ENCODE data around the gene NBAS.
"Not testable (repeated sequence)": the region's sequence is repeated elsewhere in the genome, so short reads cannot be mapped to it uniquely, and the experiment has no call there.

The NBAS gene

DNA sequence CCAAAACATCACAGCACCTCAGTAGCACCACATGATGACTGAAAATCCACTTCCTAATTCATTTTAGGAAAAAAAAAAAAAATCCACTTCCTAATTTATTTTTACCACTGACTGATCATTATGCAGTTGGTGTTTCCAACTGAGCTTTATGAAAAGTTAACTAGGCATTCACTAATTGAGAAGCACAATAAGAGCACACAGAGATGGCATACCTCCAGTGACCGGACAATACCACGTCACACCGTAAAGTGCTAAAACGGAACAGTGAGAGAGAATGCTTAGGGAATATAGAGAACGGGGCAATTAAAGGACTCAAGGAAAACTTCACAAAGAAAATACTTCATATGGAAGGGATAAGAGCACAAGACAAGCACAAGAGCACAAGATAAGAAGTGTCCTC, 212.5 kb downstream of the NBAS start:
- no peaks in the 10 kb centered on the region for H3K27me3 ChIP-seq (ENCODE audit: control insufficient read depth in 1 of 2, insufficient read depth in 2 of 2, low read length in 2 of 2)
- peaks cover 16% of the 10 kb centered on the region for H3K36me3 ChIP-seq (ENCODE audit: insufficient read depth, low read length)
- no peak overlapping the region for H3K4me3 ChIP-seq (ENCODE audit: low read depth in 1 of 2, low read length in 2 of 2)
- H3K9ac ChIP-seq (ENCODE audit: low read length) = no peak overlapping the region
- H3K4me1 ChIP-seq (ENCODE audit: insufficient read depth, low read length) = no peaks in the 10 kb centered on the region
- no peaks in the 10 kb centered on the region for H3K9me3 ChIP-seq (ENCODE audit: low read length)
- H3K27ac ChIP-seq (ENCODE audit: low read depth, low read length) = no peak overlapping the region

DNA sequence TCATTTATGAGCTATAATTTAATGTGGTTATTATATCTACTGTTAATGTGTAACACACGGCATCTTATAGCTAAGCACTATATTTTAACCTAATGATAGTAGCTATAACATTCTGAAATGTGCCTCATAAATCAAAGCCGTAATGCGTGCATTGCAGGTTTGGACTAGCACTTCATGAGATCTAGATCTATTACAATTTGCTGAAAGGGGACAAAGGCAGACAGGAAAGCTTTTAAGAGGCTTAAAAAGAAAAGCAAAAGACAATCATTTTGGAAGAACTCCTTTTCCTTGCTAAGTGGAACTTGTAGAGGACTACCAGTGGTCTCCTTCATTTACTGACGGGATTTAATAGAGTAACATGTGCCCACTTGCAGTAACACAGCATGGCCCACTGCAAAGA, 213.1 kb downstream of the NBAS start:
- H3K4me1 ChIP-seq (ENCODE audit: insufficient read depth, low read length) = no peaks in the 10 kb centered on the region
- no peak overlapping the region for H3K9ac ChIP-seq (ENCODE audit: low read length)
- H3K9me3 ChIP-seq (ENCODE audit: low read length) = no peaks in the 10 kb centered on the region
- H3K4me3 ChIP-seq (ENCODE audit: low read depth in 1 of 2, low read length in 2 of 2) = no peak overlapping the region
- peaks cover 16% of the 10 kb centered on the region for H3K36me3 ChIP-seq (ENCODE audit: insufficient read depth, low read length)
- H3K27me3 ChIP-seq (ENCODE audit: control insufficient read depth in 1 of 2, insufficient read depth in 2 of 2, low read length in 2 of 2) = no peaks in the 10 kb centered on the region
- H3K27ac ChIP-seq (ENCODE audit: low read depth, low read length) = no peak overlapping the region

DNA sequence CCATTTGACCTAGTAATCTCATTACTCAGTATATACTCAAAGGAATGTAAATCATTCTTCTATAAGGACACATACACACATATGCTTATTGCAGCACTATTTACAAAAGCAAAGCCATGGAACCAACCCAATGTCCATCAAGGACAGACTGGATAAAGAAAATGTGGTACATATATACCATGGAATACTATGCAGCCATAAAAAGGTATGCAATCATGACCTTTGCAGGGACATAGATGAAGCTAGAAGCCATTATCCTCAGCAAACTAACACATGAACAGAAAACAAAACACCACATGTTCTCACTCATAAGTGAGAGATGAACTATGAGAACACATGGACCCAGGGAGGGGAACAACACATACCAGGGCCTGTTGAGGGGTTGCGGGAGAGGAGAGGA, 214.5 kb downstream of the NBAS start:
- Histone ChIP-seq H3K36me3 (ENCODE audit: insufficient read depth, low read length) (peaks cover 4% of the 10 kb centered on the region), H3K4me3 (ENCODE audit: low read depth in 1 of 2, low read length in 2 of 2) (no peak overlapping the region), H3K4me1 (ENCODE audit: insufficient read depth, low read length) (no peaks in the 10 kb centered on the region), H3K27ac (ENCODE audit: low read depth, low read length) (no peak overlapping the region), H3K27me3 (ENCODE audit: control insufficient read depth in 1 of 2, insufficient read depth in 2 of 2, low read length in 2 of 2) (no peaks in the 10 kb centered on the region), H3K9ac (ENCODE audit: low read length) (no peak overlapping the region), H3K9me3 (ENCODE audit: low read length) (no peaks in the 10 kb centered on the region)

DNA sequence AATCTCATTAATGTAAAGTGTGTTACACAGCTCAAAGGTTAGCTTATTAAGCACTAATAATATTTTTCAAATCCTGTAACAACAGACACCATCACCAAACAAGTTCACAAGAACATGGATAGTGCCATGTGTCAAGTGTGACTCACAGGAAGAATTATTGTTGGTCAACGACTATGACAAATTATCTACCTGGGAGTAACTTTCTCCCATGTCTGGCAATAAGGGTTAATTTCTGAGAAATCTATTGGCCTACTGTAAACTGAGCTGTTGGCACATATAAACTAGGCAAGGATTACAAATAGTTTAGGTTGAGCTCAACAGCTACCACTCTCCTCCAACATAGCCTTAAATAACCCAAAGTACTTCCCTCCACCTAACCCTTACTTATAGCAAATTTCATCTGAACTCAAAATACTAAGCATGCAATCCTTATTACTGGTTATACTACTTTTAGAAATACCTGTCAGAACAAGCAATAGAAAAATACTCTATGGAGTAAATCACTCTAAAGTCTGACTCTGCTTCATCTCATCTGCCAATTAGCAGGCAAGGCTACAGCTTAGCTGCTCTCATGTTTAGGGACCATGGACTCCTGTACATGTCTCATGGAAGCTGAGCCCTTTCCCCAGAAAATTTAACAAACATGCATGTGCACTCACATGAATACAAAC, 223.0 kb downstream of the NBAS start:
- no peaks in the 10 kb centered on the region for H3K27me3 ChIP-seq (ENCODE audit: control insufficient read depth in 1 of 2, insufficient read depth in 2 of 2, low read length in 2 of 2)
- H3K4me1 ChIP-seq (ENCODE audit: insufficient read depth, low read length) = no peaks in the 10 kb centered on the region
- no peak overlapping the region for H3K4me3 ChIP-seq (ENCODE audit: low read depth in 1 of 2, low read length in 2 of 2)
- H3K9ac ChIP-seq (ENCODE audit: low read length) = no peak overlapping the region
- no peaks in the 10 kb centered on the region for H3K9me3 ChIP-seq (ENCODE audit: low read length)
- no peaks in the 10 kb centered on the region for H3K36me3 ChIP-seq (ENCODE audit: insufficient read depth, low read length)
- no peak overlapping the region for H3K27ac ChIP-seq (ENCODE audit: low read depth, low read length)

DNA sequence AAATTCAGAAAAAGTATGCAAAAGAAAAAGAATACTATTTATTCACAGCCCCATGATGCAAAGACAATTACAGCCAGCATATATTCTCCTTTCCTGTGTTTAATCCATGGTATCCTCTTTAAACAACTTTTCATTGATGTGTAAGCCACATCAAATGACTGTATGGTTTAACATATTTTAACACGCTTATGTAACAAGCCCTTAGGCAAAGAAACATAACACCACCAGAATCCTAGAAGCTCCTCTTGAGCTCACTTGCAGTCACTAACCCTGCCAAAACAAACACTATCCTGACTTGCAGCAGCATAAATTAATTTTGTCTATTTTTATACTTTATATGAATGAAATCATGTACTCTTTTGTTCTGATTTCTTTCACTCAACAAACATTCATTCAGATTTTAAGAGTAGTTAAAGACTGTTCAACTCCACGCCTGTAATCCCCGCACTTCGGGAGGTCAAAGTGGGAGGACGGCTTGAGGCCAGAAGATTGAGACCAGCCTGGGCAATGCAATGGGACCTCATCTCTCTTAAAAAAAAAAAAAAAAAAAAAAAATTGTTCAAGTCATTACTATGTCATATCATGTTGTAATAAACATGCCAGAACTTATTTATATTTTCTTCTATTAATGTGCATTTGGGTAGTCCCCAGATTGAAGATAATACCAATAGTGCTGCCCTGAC, 226.3 kb downstream of the NBAS start:
- Histone ChIP-seq H3K9me3 (ENCODE audit: low read length) (no peaks in the 10 kb centered on the region), H3K27me3 (ENCODE audit: control insufficient read depth in 1 of 2, insufficient read depth in 2 of 2, low read length in 2 of 2) (no peaks in the 10 kb centered on the region), H3K4me1 (ENCODE audit: insufficient read depth, low read length) (no peaks in the 10 kb centered on the region), H3K36me3 (ENCODE audit: insufficient read depth, low read length) (peaks cover 7% of the 10 kb centered on the region), H3K27ac (ENCODE audit: low read depth, low read length) (no peak overlapping the region), H3K9ac (ENCODE audit: low read length) (no peak overlapping the region), H3K4me3 (ENCODE audit: low read depth in 1 of 2, low read length in 2 of 2) (no peak overlapping the region)

DNA sequence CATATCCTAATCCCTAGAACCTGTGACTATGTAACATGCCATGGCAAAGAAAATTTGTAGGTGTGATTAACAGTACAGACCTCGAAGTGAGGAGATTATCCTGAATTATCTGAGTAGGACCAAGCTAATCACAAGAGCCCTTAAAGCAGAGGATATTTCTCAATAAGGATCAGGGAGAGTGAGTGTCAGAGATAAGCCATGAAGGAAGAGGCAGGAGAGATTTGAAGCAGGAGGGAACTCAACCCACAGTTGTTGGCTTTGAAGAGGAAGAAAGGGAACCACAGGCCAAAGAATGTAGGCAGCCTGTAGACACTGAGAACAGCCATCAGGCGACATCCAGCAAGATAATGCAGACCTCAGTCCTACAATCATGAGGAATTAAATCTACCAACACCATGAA, 229.3 kb downstream of the NBAS start:
- Histone ChIP-seq H3K27me3 (ENCODE audit: control insufficient read depth in 1 of 2, insufficient read depth in 2 of 2, low read length in 2 of 2) (no peaks in the 10 kb centered on the region), H3K27ac (ENCODE audit: low read depth, low read length) (no peak overlapping the region), H3K9ac (ENCODE audit: low read length) (no peak overlapping the region), H3K36me3 (ENCODE audit: insufficient read depth, low read length) (peaks cover 7% of the 10 kb centered on the region), H3K9me3 (ENCODE audit: low read length) (no peaks in the 10 kb centered on the region), H3K4me3 (ENCODE audit: low read depth in 1 of 2, low read length in 2 of 2) (no peak overlapping the region), H3K4me1 (ENCODE audit: insufficient read depth, low read length) (no peaks in the 10 kb centered on the region)

DNA sequence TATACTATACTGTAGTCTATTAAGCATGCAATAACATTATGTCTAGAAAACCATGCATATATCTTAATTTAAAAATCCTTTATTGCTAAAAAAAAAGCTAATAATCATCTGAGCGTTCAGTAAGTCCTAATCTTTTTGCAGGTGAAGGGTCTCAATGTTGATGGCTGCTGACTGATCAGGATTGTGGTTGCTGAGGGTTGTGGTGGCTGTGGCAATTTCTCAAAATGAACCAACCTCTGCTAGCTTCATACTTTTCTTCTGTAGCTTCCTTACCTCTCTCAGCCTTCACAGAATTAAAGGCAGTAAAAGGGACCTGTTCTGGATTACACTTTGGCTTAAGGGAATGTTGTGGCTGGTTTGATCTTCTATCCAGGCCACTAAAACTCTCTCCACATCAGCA, 235.8 kb downstream of the NBAS start:
- Histone ChIP-seq H3K27me3 (ENCODE audit: control insufficient read depth in 1 of 2, insufficient read depth in 2 of 2, low read length in 2 of 2) (no peaks in the 10 kb centered on the region), H3K4me3 (ENCODE audit: low read depth in 1 of 2, low read length in 2 of 2) (no peak overlapping the region), H3K4me1 (ENCODE audit: insufficient read depth, low read length) (no peaks in the 10 kb centered on the region), H3K36me3 (ENCODE audit: insufficient read depth, low read length) (peaks cover 4% of the 10 kb centered on the region), H3K9ac (ENCODE audit: low read length) (no peak overlapping the region), H3K27ac (ENCODE audit: low read depth, low read length) (no peak overlapping the region), H3K9me3 (ENCODE audit: low read length) (no peaks in the 10 kb centered on the region)

DNA sequence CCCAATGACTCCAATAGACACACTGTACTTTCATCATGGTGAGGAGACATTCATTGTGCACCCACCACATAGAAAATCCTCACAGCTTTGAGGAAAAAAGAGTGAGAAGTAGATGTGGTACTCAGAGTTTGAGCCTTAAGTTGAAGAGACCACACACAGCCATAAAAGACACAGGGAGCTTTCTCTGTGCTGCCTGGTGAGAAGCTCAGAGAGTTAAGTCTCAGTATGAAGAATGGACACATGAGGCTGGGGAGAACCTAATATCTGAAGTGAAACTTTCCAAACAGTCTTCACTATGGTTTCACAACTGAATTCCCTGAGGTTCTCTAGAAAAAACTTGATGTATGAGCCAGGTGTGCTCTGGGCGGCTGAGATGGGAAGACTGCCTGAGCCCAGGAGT, 237.9 kb downstream of the NBAS start:
- Histone ChIP-seq H3K4me3 (ENCODE audit: low read depth in 1 of 2, low read length in 2 of 2) (no peak overlapping the region), H3K4me1 (ENCODE audit: insufficient read depth, low read length) (no peaks in the 10 kb centered on the region), H3K36me3 (ENCODE audit: insufficient read depth, low read length) (no peaks in the 10 kb centered on the region), H3K27me3 (ENCODE audit: control insufficient read depth in 1 of 2, insufficient read depth in 2 of 2, low read length in 2 of 2) (no peaks in the 10 kb centered on the region), H3K9ac (ENCODE audit: low read length) (no peak overlapping the region), H3K27ac (ENCODE audit: low read depth, low read length) (no peak overlapping the region), H3K9me3 (ENCODE audit: low read length) (no peaks in the 10 kb centered on the region)

DNA sequence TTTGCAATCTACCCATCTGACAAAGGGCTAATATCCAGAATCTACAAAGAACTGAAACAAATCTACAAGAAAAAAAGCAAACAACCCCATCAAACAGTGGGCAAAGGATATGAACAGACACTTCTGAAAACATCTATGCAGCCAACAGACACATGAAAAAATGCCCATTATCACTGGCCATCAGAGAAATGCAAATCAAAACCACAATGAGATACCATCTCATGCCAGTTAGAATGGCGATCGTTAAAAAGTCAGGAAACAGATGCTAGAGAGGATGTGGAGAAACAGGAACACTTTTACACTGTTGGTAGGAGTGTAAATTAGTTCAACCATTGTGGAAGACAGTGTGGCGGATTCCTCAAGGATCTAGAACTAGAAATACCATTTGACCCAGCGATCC, 239.7 kb downstream of the NBAS start:
- not testable (repeated sequence) for H3K4me3 ChIP-seq (ENCODE audit: low read depth in 1 of 2, low read length in 2 of 2); H3K4me1 ChIP-seq (ENCODE audit: insufficient read depth, low read length); H3K9ac ChIP-seq (ENCODE audit: low read length); H3K27me3 ChIP-seq (ENCODE audit: control insufficient read depth in 1 of 2, insufficient read depth in 2 of 2, low read length in 2 of 2); H3K9me3 ChIP-seq (ENCODE audit: low read length); H3K27ac ChIP-seq (ENCODE audit: low read depth, low read length); H3K36me3 ChIP-seq (ENCODE audit: insufficient read depth, low read length)

DNA sequence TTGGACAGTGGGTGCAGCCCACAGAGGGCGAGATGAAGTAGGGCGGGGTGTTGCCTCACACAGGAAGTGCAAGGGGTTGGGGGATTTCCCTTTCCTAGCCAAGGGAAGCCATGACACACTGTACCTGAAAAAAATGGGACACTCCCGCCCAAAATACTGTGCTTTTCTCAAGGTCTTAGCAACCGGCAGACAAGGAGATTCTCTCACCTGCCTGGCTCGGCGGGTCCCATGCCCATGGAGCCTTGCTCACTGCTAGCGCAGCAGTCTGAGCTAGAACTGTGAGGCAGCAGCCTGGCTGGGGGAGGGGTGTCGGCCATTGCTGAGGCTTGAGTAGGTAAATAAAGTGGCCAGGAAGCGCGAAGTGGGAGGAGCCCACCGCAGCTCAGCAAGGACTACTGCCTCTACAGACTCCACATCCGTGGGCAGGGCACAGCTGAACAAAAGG, 244.7 kb downstream of the NBAS start:
- H3K9ac ChIP-seq (ENCODE audit: low read length) = no peak overlapping the region
- H3K27ac ChIP-seq (ENCODE audit: low read depth, low read length) = no peak overlapping the region
- no peaks in the 10 kb centered on the region for H3K9me3 ChIP-seq (ENCODE audit: low read length)
- no peaks in the 10 kb centered on the region for H3K36me3 ChIP-seq (ENCODE audit: insufficient read depth, low read length)
- no peaks in the 10 kb centered on the region for H3K27me3 ChIP-seq (ENCODE audit: control insufficient read depth in 1 of 2, insufficient read depth in 2 of 2, low read length in 2 of 2)
- no peak overlapping the region for H3K4me3 ChIP-seq (ENCODE audit: low read depth in 1 of 2, low read length in 2 of 2)
- H3K4me1 ChIP-seq (ENCODE audit: insufficient read depth, low read length) = no peaks in the 10 kb centered on the region

DNA sequence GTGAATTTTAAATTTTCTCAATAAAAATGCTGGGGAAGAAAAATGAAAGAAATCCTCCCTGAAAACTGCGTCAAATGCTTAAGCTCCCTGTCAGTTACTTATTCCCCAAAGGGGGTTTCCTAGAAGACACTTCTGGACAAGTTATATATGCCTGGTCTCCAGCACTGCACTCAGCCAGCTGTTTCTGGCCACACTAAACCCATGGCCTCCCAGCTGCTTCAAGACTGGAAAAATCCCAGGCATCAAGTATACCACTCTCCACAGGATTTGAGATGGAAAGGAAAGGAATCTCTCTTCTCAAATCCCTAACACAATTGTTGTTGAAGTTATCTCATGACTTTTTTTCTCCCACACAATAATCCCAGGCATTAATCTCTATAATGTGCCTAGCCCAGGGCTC, 245.7 kb downstream of the NBAS start:
- Histone ChIP-seq H3K4me1 (ENCODE audit: insufficient read depth, low read length) (no peaks in the 10 kb centered on the region), H3K27ac (ENCODE audit: low read depth, low read length) (no peak overlapping the region), H3K9ac (ENCODE audit: low read length) (no peak overlapping the region)

DNA sequence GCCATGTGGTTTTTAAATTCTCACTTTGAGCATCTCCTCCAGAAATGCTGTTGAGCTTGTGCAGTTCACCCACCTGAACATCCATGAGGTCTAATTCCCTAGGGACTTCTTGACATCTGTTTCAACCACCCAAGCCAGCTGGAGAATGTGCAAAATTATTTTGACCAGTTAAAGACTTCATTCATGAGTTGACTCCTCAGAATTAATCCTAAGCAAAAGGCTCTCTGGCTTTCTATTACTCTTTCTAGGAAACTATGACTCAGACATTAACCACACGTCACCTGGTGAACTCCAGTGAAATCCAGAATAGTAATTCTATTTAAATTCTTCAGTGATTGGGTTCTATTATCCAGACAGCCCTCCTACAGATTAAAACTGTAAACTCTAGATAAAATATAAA, 247.5 kb downstream of the NBAS start:
- H3K9ac ChIP-seq (ENCODE audit: low read length) = no peak overlapping the region
- no peaks in the 10 kb centered on the region for H3K27me3 ChIP-seq (ENCODE audit: control insufficient read depth in 1 of 2, insufficient read depth in 2 of 2, low read length in 2 of 2)
- no peak overlapping the region for H3K27ac ChIP-seq (ENCODE audit: low read depth, low read length)
- H3K4me1 ChIP-seq (ENCODE audit: insufficient read depth, low read length) = no peaks in the 10 kb centered on the region
- no peaks in the 10 kb centered on the region for H3K9me3 ChIP-seq (ENCODE audit: low read length)
- H3K36me3 ChIP-seq (ENCODE audit: insufficient read depth, low read length) = no peaks in the 10 kb centered on the region
- H3K4me3 ChIP-seq (ENCODE audit: low read depth in 1 of 2, low read length in 2 of 2) = no peak overlapping the region

More for the DNA sequence above, 245.7 kb downstream of the NBAS start:
- H3K4me3 ChIP-seq (ENCODE audit: low read depth in 1 of 2, low read length in 2 of 2) = no peak overlapping the region
- no peaks in the 10 kb centered on the region for H3K36me3 ChIP-seq (ENCODE audit: insufficient read depth, low read length)
- no peaks in the 10 kb centered on the region for H3K27me3 ChIP-seq (ENCODE audit: control insufficient read depth in 1 of 2, insufficient read depth in 2 of 2, low read length in 2 of 2)
- no peaks in the 10 kb centered on the region for H3K9me3 ChIP-seq (ENCODE audit: low read length)
